Heart left ventricle (tissue), 13 donors: ENCODE data around the gene CDH23.

Experiments
- POLR2A ChIP-seq, 2 donors: fragments of 450-650 bp; IDR thresholded peaks; one replicate each; pipeline ENCODE4 v1.6.1; 2017; ENCODE audit warnings: antibody characterized with exemption in 2 of 2, mild to moderate bottlenecking in 2 of 2, moderate library complexity in 2 of 2
- TF ChIP-seq, protein P1 (sequence below), 12 donors: fragments of 200-600 bp; sonication (generic) in 4 of 12; IDR thresholded peaks; one replicate each; pipeline versions ENCODE4 v1.5.0 to v1.8.0; 2018 to 2022; ENCODE audit warnings: antibody characterized with exemption in 12 of 12, mild to moderate bottlenecking in 5 of 12
- donor health status: ischemic (EF 13 %, LVEDD 7.1; RV severe dilation, severe dysfunction).
- donor health status: DM: no; HTN: yes; CAD: no.
- donor health status: DM: no; HTN: no; CAD: no.
- donor health status: ischemic (EF 25% LVEDD 6.9; RV normal size, moderate dysfunction).
- donor health status: ischemic (EF 25% LVEDD 5.7; RV mildly dilated, moderate dysfunction).
- donor health status: ischemic (EF 35%, LVEDD 5.7; RV mildly dilated, moderate dysfunction).
- donor health status: nonischemic (EF 11% LVEDD 7.7; RV severe dilation, severe dysfunction).
- donor health status: DM: yes; HTN: yes; CAD: no.
- donor health status: PGD.
- donor health status: ischemic (EF 29% LVEDD 5.4; RV normal size, mild dysfunction).
- donor health status: nonischemic (EF 23%, LVEDD 6.1; RV moderate dilation, normal function).

DNA sequence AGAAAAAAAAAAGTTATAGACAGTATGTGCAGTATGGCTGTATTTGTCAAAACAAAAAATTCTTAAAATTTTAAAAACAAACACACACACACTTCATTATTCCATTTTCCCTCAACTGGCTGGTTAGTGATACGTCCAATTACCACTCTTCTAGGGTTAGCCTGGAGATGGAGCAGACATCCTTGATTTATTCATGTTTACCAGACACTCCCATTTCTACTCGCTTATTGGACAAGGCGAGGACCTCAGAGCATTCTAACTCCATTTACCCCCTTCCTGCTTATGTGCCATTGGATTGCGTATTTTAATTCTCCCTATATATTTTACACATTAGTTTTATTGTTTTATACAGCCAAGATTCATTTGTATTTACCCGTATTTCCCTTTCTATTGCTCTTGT, 8.5 kb upstream of the CDH23 start:
- TF ChIP-seq, protein P1, sequence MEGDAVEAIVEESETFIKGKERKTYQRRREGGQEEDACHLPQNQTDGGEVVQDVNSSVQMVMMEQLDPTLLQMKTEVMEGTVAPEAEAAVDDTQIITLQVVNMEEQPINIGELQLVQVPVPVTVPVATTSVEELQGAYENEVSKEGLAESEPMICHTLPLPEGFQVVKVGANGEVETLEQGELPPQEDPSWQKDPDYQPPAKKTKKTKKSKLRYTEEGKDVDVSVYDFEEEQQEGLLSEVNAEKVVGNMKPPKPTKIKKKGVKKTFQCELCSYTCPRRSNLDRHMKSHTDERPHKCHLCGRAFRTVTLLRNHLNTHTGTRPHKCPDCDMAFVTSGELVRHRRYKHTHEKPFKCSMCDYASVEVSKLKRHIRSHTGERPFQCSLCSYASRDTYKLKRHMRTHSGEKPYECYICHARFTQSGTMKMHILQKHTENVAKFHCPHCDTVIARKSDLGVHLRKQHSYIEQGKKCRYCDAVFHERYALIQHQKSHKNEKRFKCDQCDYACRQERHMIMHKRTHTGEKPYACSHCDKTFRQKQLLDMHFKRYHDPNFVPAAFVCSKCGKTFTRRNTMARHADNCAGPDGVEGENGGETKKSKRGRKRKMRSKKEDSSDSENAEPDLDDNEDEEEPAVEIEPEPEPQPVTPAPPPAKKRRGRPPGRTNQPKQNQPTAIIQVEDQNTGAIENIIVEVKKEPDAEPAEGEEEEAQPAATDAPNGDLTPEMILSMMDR (IDR thresholded peaks at IDR 0.05) = no peak
- TF ChIP-seq POLR2A (IDR thresholded peaks at IDR 0.05) = no peak
